Fibroblast of skin of scalp (primary cell): ENCODE data around the gene C14orf119.
"Not testable (repeated sequence)": the region's sequence is repeated elsewhere in the genome, so short reads cannot be mapped to it uniquely, and the experiment has no call there.

Experiments used
- DNase-seq: peaks from one replicate; pipeline ENCODE4 v3.0.0-alpha.2; 2013

The C14orf119 gene

GRCh38 chr14:23089498-23090253 lies 5.6 kb upstream of the C14orf119 start:
- no peak for DNase-seq

- no peak for DNase-seq
Observed at GRCh38 chr14:23090254-23090636, 5.1 kb upstream of the C14orf119 start.

- DNase-seq: no peak
Observed at GRCh38 chr14:23091294-23092225, 3.7 kb upstream of the C14orf119 start.

- DNase-seq: no peak
Observed at GRCh38 chr14:23093104-23093503, 2.2 kb upstream of the C14orf119 start.

GRCh38 chr14:23093526-23093925 lies 1.8 kb upstream of the C14orf119 start:
- no peak for DNase-seq

GRCh38 chr14:23093991-23094665 lies 1.2 kb upstream of the C14orf119 start:
- DNase-seq: no peak

- DNase-seq: peak; percentile 90
Observed at GRCh38 chr14:23094666-23095195, 574 bp upstream of the C14orf119 start, which contains the start of gene ACIN1. Gene ACIN1, minus strand, starts transcription at chr14:23095136. Its CDS starts 24 bp downstream, at chr14:23095112.

- no peak for DNase-seq
Observed at GRCh38 chr14:23097786-23098185, 2.5 kb downstream of the C14orf119 start.

GRCh38 chr14:23099212-23099861 lies 4.0 kb downstream of the C14orf119 start:
- DNase-seq: no peak

- DNase-seq: no peak
Observed at GRCh38 chr14:23101213-23101970, 6.1 kb downstream of the C14orf119 start.

GRCh38 chr14:23101986-23102625 lies 6.8 kb downstream of the C14orf119 start:
- no peak for DNase-seq

GRCh38 chr14:23102801-23103200 lies 7.5 kb downstream of the C14orf119 start:
- DNase-seq: no peak

- no peak for DNase-seq
Observed at GRCh38 chr14:23103581-23103980, 8.3 kb downstream of the C14orf119 start.

- DNase-seq: no peak
Observed at GRCh38 chr14:23104070-23104590, 8.8 kb downstream of the C14orf119 start.

GRCh38 chr14:23104591-23105347 lies 9.5 kb downstream of the C14orf119 start, which contains the start of gene CIROP:
Gene CIROP, minus strand, starts transcription at chr14:23104989. Its CDS starts 69 bp downstream, at chr14:23104920.
- DNase-seq: no peak

GRCh38 chr14:23105348-23105824 lies 10.1 kb downstream of the C14orf119 start:
- DNase-seq: no peak

GRCh38 chr14:23106747-23107045 lies 11.4 kb downstream of the C14orf119 start:
- no peak for DNase-seq

GRCh38 chr14:23107620-23108019 lies 12.3 kb downstream of the C14orf119 start:
- not testable (repeated sequence) for DNase-seq

- not testable (repeated sequence) for DNase-seq
Observed at GRCh38 chr14:23108169-23108568, 12.9 kb downstream of the C14orf119 start.

- no peak for DNase-seq
Observed at GRCh38 chr14:23109769-23110168, 14.5 kb downstream of the C14orf119 start.
